BLaER1 treated with 17β-estradiol and CSF1 and Interleukin-3, amounts not matched to agents 10 nM and 100 nM (cell line): ENCODE measurements around the gene AHI1.

Source experiments
- H3K27ac ChIP-seq, 11 experiments: shearing (Covaris generic); formaldehyde crosslinking; 2 replicates each; pipeline ENCODE4 v1.8.1; 2022
- H3K27me3 ChIP-seq, 11 experiments: shearing (Covaris generic); formaldehyde crosslinking; 2 replicates each; pipeline ENCODE4 v1.8.1; 2022
- H3K36me3 ChIP-seq, 11 experiments: shearing (Covaris generic); formaldehyde crosslinking; 2 replicates each; pipeline ENCODE4 v1.8.1; 2022
- H3K4me1 ChIP-seq, 10 experiments: shearing (Covaris generic); formaldehyde crosslinking; 2 replicates each; pipeline ENCODE4 v1.8.1; 2022
- H3K4me2 ChIP-seq, 11 experiments: shearing (Covaris generic); formaldehyde crosslinking; 2 replicates each; pipeline ENCODE4 v1.8.1; 2022
- H3K4me3 ChIP-seq, 10 experiments: shearing (Covaris generic); formaldehyde crosslinking; 2 replicates each; pipeline ENCODE4 v1.8.1; 2022
- H3K9ac ChIP-seq, 11 experiments: shearing (Covaris generic); formaldehyde crosslinking; 2 replicates each; pipeline ENCODE4 v1.8.1; 2022
- H3K9me3 ChIP-seq, 11 experiments: shearing (Covaris generic); formaldehyde crosslinking; replicated peaks in 1 of 11; 2 replicates each; pipeline ENCODE4 v1.8.1; 2022
- H4K20me1 ChIP-seq, 11 experiments: shearing (Covaris generic); formaldehyde crosslinking; 2 replicates each; pipeline ENCODE4 v1.8.1; 2022
- Cebpa-rat ChIP-seq, 11 experiments: shearing (Covaris generic); IDR thresholded peaks; 2 replicates each; pipeline ENCODE4 v1.8.1; 2022

AHI1 gene

GRCh38 chr6:135478626-135479025 lies 18.9 kb downstream of the AHI1 start:
- no peak overlapping the region for H3K27ac ChIP-seq
- H3K9me3 ChIP-seq = peaks cover 61 to 65% (median 63%) of the 10 kb centered on the region in 11 experiments
- H3K9ac ChIP-seq = no peak overlapping the region
- peaks cover 53 to 76% (median 63%) of the 10 kb centered on the region in 11 experiments for H3K36me3 ChIP-seq
- no peak overlapping the region for H3K4me2 ChIP-seq
- H3K4me3 ChIP-seq = peak overlapping the region in 5 of 10 experiments; percentile 11 to 29 (median 19); a peak in 5 of 20 replicates
- no peaks in the 10 kb centered on the region for H3K4me1 ChIP-seq
- no peaks in the 10 kb centered on the region for H4K20me1 ChIP-seq
- no peak for TF ChIP-seq Cebpa-rat (IDR thresholded peaks at IDR 0.05)
- H3K27me3 ChIP-seq = no peaks in the 10 kb centered on the region

GRCh38 chr6:135475292-135475886 lies 22.2 kb downstream of the AHI1 start:
- Histone ChIP-seq H3K27ac (no peak overlapping the region), H3K4me3 (no peak overlapping the region), H3K4me1 (no peaks in the 10 kb centered on the region), H3K27me3 (no peaks in the 10 kb centered on the region), H3K9me3 (peaks cover 29 to 37% (median 34%) of the 10 kb centered on the region in 11 experiments), H4K20me1 (no peaks in the 10 kb centered on the region), H3K4me2 (no peak overlapping the region), H3K36me3 (peaks cover 23 to 62% (median 38%) of the 10 kb centered on the region in 11 experiments), H3K9ac (no peak overlapping the region)
- no peak for TF ChIP-seq Cebpa-rat (IDR thresholded peaks at IDR 0.05)

- H3K4me3 ChIP-seq = no peak overlapping the region
- no peaks in the 10 kb centered on the region for H3K4me1 ChIP-seq
- H3K27me3 ChIP-seq = no peaks in the 10 kb centered on the region
- no peak overlapping the region for H3K9ac ChIP-seq
- no peaks in the 10 kb centered on the region for H4K20me1 ChIP-seq
- no peak for TF ChIP-seq Cebpa-rat (IDR thresholded peaks at IDR 0.05)
- H3K4me2 ChIP-seq = no peak overlapping the region
- H3K9me3 ChIP-seq = peaks cover 18 to 33% (median 28%) of the 10 kb centered on the region in 11 experiments
- no peak overlapping the region for H3K27ac ChIP-seq
- peaks cover 13 to 56% (median 31%) of the 10 kb centered on the region in 11 experiments for H3K36me3 ChIP-seq
Observed at GRCh38 chr6:135474362-135474761, 23.2 kb downstream of the AHI1 start.

- Histone ChIP-seq H3K27ac (no peak overlapping the region), H3K27me3 (no peaks in the 10 kb centered on the region), H4K20me1 (no peaks in the 10 kb centered on the region), H3K9ac (no peak overlapping the region), H3K36me3 (peaks cover 24 to 76% (median 48%) of the 10 kb centered on the region in 11 experiments), H3K9me3 (peaks cover 0 to 11% (median 8%) of the 10 kb centered on the region in 11 experiments; a peak in 13 of 22 replicates), H3K4me2 (no peak overlapping the region), H3K4me3 (no peak overlapping the region), H3K4me1 (peaks cover 0 to 6% (median 0%) of the 10 kb centered on the region in 10 experiments; a peak in 1 of 20 replicates)
- no peak for TF ChIP-seq Cebpa-rat (IDR thresholded peaks at IDR 0.05)
Observed at GRCh38 chr6:135465903-135466302, 31.6 kb downstream of the AHI1 start.

GRCh38 chr6:135465307-135465706 lies 32.2 kb downstream of the AHI1 start:
- H3K4me2 ChIP-seq = no peak overlapping the region
- H4K20me1 ChIP-seq = no peaks in the 10 kb centered on the region
- H3K9me3 ChIP-seq = peaks cover 0 to 7% (median 4%) of the 10 kb centered on the region in 11 experiments; a peak in 13 of 22 replicates
- no peaks in the 10 kb centered on the region for H3K27me3 ChIP-seq
- no peak overlapping the region for H3K4me3 ChIP-seq
- peaks cover 24 to 71% (median 44%) of the 10 kb centered on the region in 11 experiments for H3K36me3 ChIP-seq
- peaks cover 0 to 6% (median 0%) of the 10 kb centered on the region in 10 experiments; a peak in 1 of 20 replicates for H3K4me1 ChIP-seq
- H3K9ac ChIP-seq = no peak overlapping the region
- no peak for TF ChIP-seq Cebpa-rat (IDR thresholded peaks at IDR 0.05)
- H3K27ac ChIP-seq = no peak overlapping the region

GRCh38 chr6:135464634-135465033 lies 32.9 kb downstream of the AHI1 start:
- H3K4me2 ChIP-seq = no peak overlapping the region
- H3K4me1 ChIP-seq = peaks cover 0 to 6% (median 0%) of the 10 kb centered on the region in 10 experiments; a peak in 1 of 20 replicates
- no peak for TF ChIP-seq Cebpa-rat (IDR thresholded peaks at IDR 0.05)
- no peak overlapping the region for H3K27ac ChIP-seq
- H3K27me3 ChIP-seq = no peaks in the 10 kb centered on the region
- no peaks in the 10 kb centered on the region for H4K20me1 ChIP-seq
- peaks cover 0 to under 1% (median 0%) of the 10 kb centered on the region in 11 experiments; a peak in 2 of 22 replicates for H3K9me3 ChIP-seq
- no peak overlapping the region for H3K9ac ChIP-seq
- peaks cover 27 to 67% (median 40%) of the 10 kb centered on the region in 11 experiments for H3K36me3 ChIP-seq
- no peak overlapping the region for H3K4me3 ChIP-seq

GRCh38 chr6:135461208-135461607 lies 36.3 kb downstream of the AHI1 start:
- Histone ChIP-seq H3K9me3 (no peaks in the 10 kb centered on the region; a peak in 1 of 22 replicates), H4K20me1 (no peaks in the 10 kb centered on the region), H3K4me1 (peaks cover 0 to 13% (median 0%) of the 10 kb centered on the region in 10 experiments; a peak in 2 of 20 replicates), H3K4me2 (no peak overlapping the region), H3K27ac (no peak overlapping the region), H3K9ac (no peak overlapping the region), H3K4me3 (no peak overlapping the region), H3K36me3 (peaks cover 27 to 56% (median 40%) of the 10 kb centered on the region in 11 experiments), H3K27me3 (no peaks in the 10 kb centered on the region)
- no peak for TF ChIP-seq Cebpa-rat (IDR thresholded peaks at IDR 0.05)

GRCh38 chr6:135458051-135458450 lies 39.5 kb downstream of the AHI1 start:
- H3K9ac ChIP-seq = no peak overlapping the region
- no peaks in the 10 kb centered on the region for H3K27me3 ChIP-seq
- H3K36me3 ChIP-seq = peaks cover 8 to 37% (median 14%) of the 10 kb centered on the region in 11 experiments; a peak in 21 of 22 replicates
- no peak overlapping the region for H3K27ac ChIP-seq
- no peak overlapping the region for H3K4me3 ChIP-seq
- no peaks in the 10 kb centered on the region for H4K20me1 ChIP-seq
- H3K4me2 ChIP-seq = peak overlapping the region in 1 of 11 experiments; percentile 26; a peak in 1 of 22 replicates
- no peaks in the 10 kb centered on the region; a peak in 1 of 22 replicates for H3K9me3 ChIP-seq
- peaks cover 0 to 7% (median 0%) of the 10 kb centered on the region in 10 experiments; a peak in 1 of 20 replicates for H3K4me1 ChIP-seq
- TF ChIP-seq Cebpa-rat (IDR thresholded peaks at IDR 0.05) = no peak

GRCh38 chr6:135451617-135452190 lies 45.8 kb downstream of the AHI1 start:
- peaks cover 0 to 37% (median 10%) of the 10 kb centered on the region in 11 experiments; a peak in 10 of 22 replicates for H3K36me3 ChIP-seq
- no peaks in the 10 kb centered on the region for H3K4me1 ChIP-seq
- TF ChIP-seq Cebpa-rat (IDR thresholded peaks at IDR 0.05) = no peak
- H3K4me3 ChIP-seq = no peak overlapping the region
- no peaks in the 10 kb centered on the region for H3K9me3 ChIP-seq
- no peaks in the 10 kb centered on the region for H3K27me3 ChIP-seq
- no peaks in the 10 kb centered on the region for H4K20me1 ChIP-seq
- H3K4me2 ChIP-seq = no peak overlapping the region
- H3K27ac ChIP-seq = no peak overlapping the region
- H3K9ac ChIP-seq = no peak overlapping the region
